Large intestine (tissue), 3 donors: ENCODE measurements around the gene HDLBP. TPM values are rescaled to one million over a fixed set of nuclear protein-coding genes. Genes with fewer than 3 reads are reported as not detected.

Source experiments
- DNase-seq, 2 donors: peaks; one replicate each; pipeline versions ENCODE4 v3.0.0 to v3.0.0-alpha.2; 2013
- H3K27ac ChIP-seq: one replicate; pipeline ENCODE4 v1.5.1; 2013; ENCODE audit warnings: low read length
- H3K27me3 ChIP-seq: 2 replicates; pipeline ENCODE4 v1.6.1; 2013; ENCODE audit warnings: low read length; ENCODE audit not compliant: control insufficient read depth, insufficient read depth
- H3K36me3 ChIP-seq: 2 replicates; pipeline ENCODE4 v1.6.1; 2013; ENCODE audit warnings: low read length; ENCODE audit not compliant: control insufficient read depth, insufficient read depth
- H3K4me1 ChIP-seq: one replicate; pipeline ENCODE4 v1.6.1; 2013; ENCODE audit warnings: low read length; ENCODE audit not compliant: control insufficient read depth, insufficient read depth
- H3K4me3 ChIP-seq: one replicate; pipeline ENCODE4 v1.5.1; 2013; ENCODE audit warnings: low read length
- H3K9me3 ChIP-seq: one replicate; pipeline ENCODE4 v1.6.1; 2013; ENCODE audit warnings: mild to moderate bottlenecking, low read depth, low read length, moderate library complexity; ENCODE audit not compliant: control insufficient read depth
- WGBS: methylation state at CpG from one replicate; pipeline ENCODE4 v1.1.5; 2013; ENCODE audit warnings: low lambda C conversion rate; ENCODE audit not compliant: insufficient coverage; 5-methylcytosine and 5-hydroxymethylcytosine counted together
- polyA plus RNA-seq: library from polyadenylated mRNA; unstranded; fragments of 120-200 nt; gene quantifications from one replicate; pipeline ENCODE4 v1.2.1, GENCODE V29; 2013

The HDLBP gene
- polyA plus RNA-seq, 1 donor = 390 TPM

DNA sequence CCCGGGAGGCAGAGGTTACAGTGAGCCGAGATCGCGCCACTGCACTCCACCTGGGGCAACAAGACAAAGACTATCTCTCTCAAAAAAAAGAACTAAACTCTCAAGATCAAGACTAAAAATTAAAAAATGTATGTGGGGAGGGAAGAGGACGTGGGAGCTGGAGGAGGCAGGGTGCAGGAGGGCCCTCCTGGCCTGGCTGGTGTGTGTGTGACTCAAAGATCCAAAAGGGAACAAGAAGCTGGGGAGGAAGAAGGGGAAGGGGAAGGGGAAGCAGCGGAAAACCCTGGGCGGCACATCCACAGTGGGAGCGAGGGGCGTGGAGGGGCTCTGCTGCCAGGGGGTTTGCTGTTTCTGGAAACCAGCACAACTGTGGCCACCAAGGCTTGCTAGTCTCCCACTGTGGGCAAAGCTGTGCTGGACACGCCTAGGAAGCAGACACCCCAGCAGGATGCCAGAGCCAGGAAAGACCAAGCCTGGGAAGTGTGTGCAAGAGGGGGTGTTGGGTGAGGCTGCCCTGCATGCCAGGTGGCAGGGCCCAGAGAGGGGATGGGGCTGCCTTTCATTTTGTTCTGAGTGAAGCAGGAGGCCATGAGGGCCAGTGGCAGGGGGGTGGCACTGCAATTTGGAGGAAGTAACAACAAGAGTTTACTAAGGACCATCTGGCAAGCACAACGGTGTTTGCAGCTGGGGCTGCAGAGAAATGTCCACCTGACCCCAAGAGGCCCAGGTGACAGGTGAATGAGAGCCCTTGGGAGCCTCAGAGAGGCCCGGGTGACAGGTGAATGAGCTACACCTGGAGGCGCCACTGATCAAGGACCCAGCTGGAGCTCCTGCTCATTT lies 82.5 kb downstream of the HDLBP start:
- Histone ChIP-seq H3K4me3 (no peak overlapping the region), H3K27me3 (no peaks in the 10 kb centered on the region), H3K27ac (no peak overlapping the region), H3K4me1 (no peaks in the 10 kb centered on the region), H3K9me3 (peaks cover 2% of the 10 kb centered on the region), H3K36me3 (peaks cover 96% of the 10 kb centered on the region)
- WGBS = no CpG with 5 or more reads among the region's 13 CpGs
- DNase-seq = no peak

DNA sequence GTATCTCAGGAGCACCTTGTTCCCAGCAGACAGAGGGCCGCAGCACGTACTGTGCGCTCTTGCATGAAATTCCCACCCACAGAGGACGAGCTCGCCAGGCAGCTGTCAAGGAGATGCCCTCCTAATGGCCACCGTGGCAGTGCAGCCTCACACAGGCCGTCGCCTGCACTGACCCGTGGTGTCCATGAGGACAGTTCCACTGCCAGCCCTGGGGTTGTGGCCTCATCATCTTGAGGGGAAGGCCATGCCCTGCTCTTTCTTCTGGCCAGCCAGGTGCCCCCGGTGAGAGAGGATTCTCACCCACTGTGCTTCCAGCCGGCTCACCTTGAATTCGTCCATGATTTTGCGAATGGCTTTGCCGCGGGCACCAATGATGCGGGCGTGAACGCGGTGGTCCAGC lies 85.0 kb downstream of the HDLBP start:
- H3K27me3 ChIP-seq = no peaks in the 10 kb centered on the region
- no CpG with 5 or more reads among the region's 19 CpGs for WGBS
- H3K36me3 ChIP-seq = peaks cover 91% of the 10 kb centered on the region
- no peak overlapping the region for H3K4me3 ChIP-seq
- H3K4me1 ChIP-seq = no peaks in the 10 kb centered on the region
- no peak overlapping the region for H3K27ac ChIP-seq
- H3K9me3 ChIP-seq = no peaks in the 10 kb centered on the region
- no peak for DNase-seq

GRCh38 chr2:241229563-241230401 lies 85.7 kb downstream of the HDLBP start:
- 100% methylated on average over 2 of the region's 29 CpGs for WGBS
- Histone ChIP-seq H3K4me3 (no peak overlapping the region), H3K27me3 (no peaks in the 10 kb centered on the region), H3K27ac (no peak overlapping the region), H3K36me3 (peaks cover 88% of the 10 kb centered on the region), H3K9me3 (no peaks in the 10 kb centered on the region), H3K4me1 (peaks cover 5% of the 10 kb centered on the region)
- no peak for DNase-seq

DNA sequence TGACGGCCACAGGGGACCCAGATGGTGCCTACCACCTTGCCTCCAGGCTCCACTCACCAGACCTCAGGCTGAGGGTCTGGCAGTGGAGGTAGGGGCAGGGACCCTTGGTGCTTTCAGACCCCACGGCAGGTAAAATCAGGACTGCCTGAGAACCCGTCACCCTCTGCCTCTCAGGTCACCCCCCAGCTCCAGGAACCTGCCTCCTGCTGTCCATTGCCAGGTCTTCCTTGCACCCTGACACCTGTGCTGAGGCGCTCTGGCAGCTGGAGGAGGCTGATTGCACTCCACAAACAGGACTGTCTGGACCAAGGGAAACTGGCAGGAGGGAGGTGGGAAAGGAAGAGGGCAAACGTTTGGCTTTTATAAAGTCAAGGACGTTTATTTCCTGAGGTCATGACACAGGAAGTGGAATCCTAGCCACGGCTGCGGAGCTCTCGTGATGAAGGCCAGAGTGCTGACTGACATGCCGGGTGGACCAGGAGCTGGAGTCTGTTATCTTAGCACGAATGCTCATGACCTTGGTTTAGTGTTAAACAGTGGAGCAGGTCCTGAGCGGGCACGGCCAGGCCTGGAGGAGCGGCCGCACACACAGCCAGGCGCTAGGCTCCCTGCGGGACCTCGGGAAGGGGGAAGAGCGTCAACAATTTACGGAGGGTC lies 86.5 kb downstream of the HDLBP start:
- Histone ChIP-seq H3K27me3 (no peaks in the 10 kb centered on the region), H3K36me3 (peaks cover 80% of the 10 kb centered on the region), H3K9me3 (no peaks in the 10 kb centered on the region), H3K4me1 (peaks cover 13% of the 10 kb centered on the region), H3K4me3 (no peak overlapping the region), H3K27ac (no peak overlapping the region)
- no CpG with 5 or more reads among the region's 20 CpGs for WGBS
- DNase-seq = no peak

DNA sequence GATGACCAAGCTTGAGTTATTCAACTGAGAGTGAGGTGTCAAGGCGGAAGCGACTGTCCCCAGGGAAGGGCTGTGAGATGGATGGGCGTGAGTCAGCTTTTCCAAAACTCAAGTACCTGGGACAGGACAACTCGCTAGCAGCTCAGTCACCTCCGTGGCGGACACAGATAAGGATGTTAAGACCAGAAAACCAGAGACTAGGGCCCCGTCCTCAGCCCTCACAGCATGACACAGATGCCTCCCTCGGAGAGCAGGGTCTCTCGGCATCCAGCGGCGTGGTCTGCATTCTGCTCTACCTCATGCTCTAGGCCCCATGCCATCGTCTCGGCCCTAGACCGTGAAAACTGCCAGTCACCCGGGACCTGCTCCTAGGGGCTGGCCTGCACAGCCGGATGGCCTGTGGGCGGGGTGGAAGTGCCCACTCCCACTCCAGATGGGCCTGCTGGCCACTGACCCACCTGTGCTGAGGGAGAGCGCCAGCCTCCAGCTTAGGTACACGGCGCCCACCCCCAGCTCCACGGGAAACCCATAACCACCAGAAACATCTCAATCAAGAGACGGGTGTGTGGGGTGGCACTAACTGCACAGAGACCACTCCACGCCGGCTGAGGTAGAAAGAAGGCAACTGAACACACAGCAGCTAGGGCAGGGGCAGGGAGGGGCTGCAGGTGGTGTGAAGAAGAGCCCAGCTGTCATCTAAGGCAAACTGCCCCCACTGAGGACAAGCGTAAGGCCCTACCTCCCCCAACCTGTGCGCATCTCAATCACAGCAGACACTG lies 87.2 kb downstream of the HDLBP start:
- no peaks in the 10 kb centered on the region for H3K27me3 ChIP-seq
- peaks cover 73% of the 10 kb centered on the region for H3K36me3 ChIP-seq

GRCh38 chr2:241227594-241227993 lies 87.9 kb downstream of the HDLBP start:
- Histone ChIP-seq H3K36me3 (peaks cover 66% of the 10 kb centered on the region), H3K27ac (no peak overlapping the region)
- DNase-seq = no peak

More for the DNA sequence above, 87.2 kb downstream of the HDLBP start:
- no peaks in the 10 kb centered on the region for H3K9me3 ChIP-seq
- H3K4me3 ChIP-seq = no peak overlapping the region
- no peak overlapping the region for H3K27ac ChIP-seq
- H3K4me1 ChIP-seq = peaks cover 21% of the 10 kb centered on the region
- WGBS = no CpG with 5 or more reads among the region's 26 CpGs
- no peak for DNase-seq

GRCh38 chr2:241226723-241227572 lies 88.5 kb downstream of the HDLBP start:
- Histone ChIP-seq H3K4me1 (peaks cover 22% of the 10 kb centered on the region), H3K27ac (no peak overlapping the region), H3K4me3 (no peak overlapping the region), H3K27me3 (no peaks in the 10 kb centered on the region), H3K9me3 (no peaks in the 10 kb centered on the region), H3K36me3 (peaks cover 62% of the 10 kb centered on the region)
- WGBS = no CpG with 5 or more reads among the region's 19 CpGs
- DNase-seq = peak in 1 of 2 donors; percentile 34

More at GRCh38 chr2:241227594-241227993, 87.9 kb downstream of the HDLBP start:
- Histone ChIP-seq H3K4me1 (peaks cover 22% of the 10 kb centered on the region), H3K27me3 (no peaks in the 10 kb centered on the region), H3K4me3 (no peak overlapping the region), H3K9me3 (no peaks in the 10 kb centered on the region)
- WGBS = 100% methylated on average over 3 of the region's 8 CpGs

DNA sequence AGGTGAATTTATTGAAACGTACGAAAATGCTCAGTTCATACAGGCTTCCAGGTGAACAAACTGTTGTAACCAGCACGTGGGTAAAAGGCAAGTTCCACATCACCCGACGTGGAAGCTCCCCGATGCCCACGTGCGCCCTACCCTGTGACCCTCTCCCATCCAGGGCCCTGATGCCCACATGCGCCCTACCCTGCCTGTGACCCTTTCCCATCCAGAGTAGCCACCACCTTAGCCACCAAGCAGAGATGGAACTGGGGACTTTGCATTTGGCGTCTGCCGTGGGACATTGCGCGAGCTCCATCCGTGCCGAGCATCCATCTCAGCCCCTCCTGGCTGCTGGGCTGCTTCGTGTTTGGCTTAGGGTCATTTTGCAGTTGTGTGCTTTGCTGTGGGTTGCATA lies 89.5 kb downstream of the HDLBP start:
- H3K4me3 ChIP-seq = no peak overlapping the region
- no peak overlapping the region for H3K27ac ChIP-seq
- no peaks in the 10 kb centered on the region for H3K27me3 ChIP-seq
- no CpG with 5 or more reads among the region's 16 CpGs for WGBS
- peaks cover 54% of the 10 kb centered on the region for H3K36me3 ChIP-seq
- DNase-seq = no peak
- peaks cover 22% of the 10 kb centered on the region for H3K4me1 ChIP-seq
- H3K9me3 ChIP-seq = no peaks in the 10 kb centered on the region

GRCh38 chr2:241225545-241225944 lies 89.9 kb downstream of the HDLBP start:
- no peak for DNase-seq
- Histone ChIP-seq H3K4me1 (peaks cover 22% of the 10 kb centered on the region), H3K36me3 (peaks cover 50% of the 10 kb centered on the region)

More at GRCh38 chr2:241225545-241225944, 89.9 kb downstream of the HDLBP start:
- WGBS = no CpG with 5 or more reads among the region's 16 CpGs
- no peaks in the 10 kb centered on the region for H3K9me3 ChIP-seq
- H3K27ac ChIP-seq = no peak overlapping the region
- no peaks in the 10 kb centered on the region for H3K27me3 ChIP-seq
- no peak overlapping the region for H3K4me3 ChIP-seq
